K562 (cell line): Measurements from ENCODE around the gene PROKR1. TPM values are rescaled to one million over a fixed set of nuclear protein-coding genes. Genes with fewer than 3 reads are reported as not detected.

Experiments used
- ATF7 ChIP-seq: fragments of 450-650 bp; IDR thresholded peaks from 2 replicates; pipeline ENCODE4 v1.7.1; 2014; ENCODE audit warnings: mild to moderate bottlenecking, moderate library complexity
- CEBPG ChIP-seq, 3 experiments: fragments of 200-800 bp in 1 of 3; sonication (Bioruptor generic) in 1 of 3; sonication (generic) in 1 of 3; formaldehyde crosslinking in 1 of 3; IDR thresholded peaks in 2 of 3; conservative IDR thresholded peaks in 1 of 3; 2 replicates each; pipeline versions ENCODE4 v1.6.1 to v1.8.0; 2016 to 2022; ENCODE audit warnings: missing compliant biosample characterization in 2 of 3, missing genetic modification characterization in 2 of 3, mild to moderate bottlenecking in 1 of 3, missing genetic modification reagents in 1 of 3
- CTBP1 ChIP-seq: fragments of 450-650 bp; IDR thresholded peaks from 2 replicates; pipeline ENCODE4 v1.6.1; 2016; ENCODE audit warnings: borderline replicate concordance
- GATAD2A ChIP-seq: fragments of 450-650 bp; IDR thresholded peaks from 2 replicates; pipeline ENCODE4 v1.6.1; 2017
- HSF4 ChIP-seq: fragments of 250-450 bp; sonication (Bioruptor Pico); IDR thresholded peaks from 2 replicates; pipeline ENCODE4 v2.1.2; 2022; ENCODE audit warnings: mild to moderate bottlenecking, moderate library complexity, borderline replicate concordance
- MEF2D ChIP-seq: conservative IDR thresholded peaks from 2 replicates; pipeline ENCODE4 v1.6.1; 2016; ENCODE audit warnings: low read depth, missing genetic modification characterization, missing compliant biosample characterization
- MTA3 ChIP-seq: fragments of 450-650 bp; formaldehyde crosslinking; IDR thresholded peaks from 2 replicates; pipeline ENCODE4 v1.6.1; 2017; ENCODE audit warnings: mild to moderate bottlenecking, borderline replicate concordance
- NCOA1 ChIP-seq: fragments of 450-650 bp; IDR thresholded peaks from 2 replicates; pipeline ENCODE4 v1.6.1; 2016; ENCODE audit warnings: low read depth
- NFE2 ChIP-seq: IDR thresholded peaks from 2 replicates; pipeline ENCODE4 v1.6.1; 2014; ENCODE audit warnings: antibody characterized with exemption, low read depth
- U2AF1 ChIP-seq: fragments of 200-400 bp; formaldehyde crosslinking; optimal IDR thresholded peaks from 2 replicates; pipeline ENCODE3; 2017; ENCODE audit warnings: mild to moderate bottlenecking, low read depth, low read length, moderate library complexity
- ZBTB7A ChIP-seq: IDR thresholded peaks from 2 replicates; pipeline ENCODE4 v1.6.1; 2011; ENCODE audit warnings: low read depth, mild to moderate bottlenecking, low read length, moderate library complexity, borderline replicate concordance; ENCODE audit not compliant: control insufficient read depth
- ZNF239 ChIP-seq: fragments of 250-450 bp; sonication (Bioruptor Pico); IDR thresholded peaks from 2 replicates; pipeline ENCODE4 v1.4.0; 2020; ENCODE audit warnings: mild to moderate bottlenecking
- ZNF589 ChIP-seq: fragments of 200-800 bp; sonication (Bioruptor generic); IDR thresholded peaks from 2 replicates; pipeline ENCODE4 v1.6.1; 2016; ENCODE audit warnings: low read depth, missing genetic modification characterization, missing compliant biosample characterization
- polyA plus RNA-seq, 8 experiments: library from polyadenylated mRNA; depleted of rRNA in 4 of 8; stranded (reverse) in 5 of 8; unstranded in 3 of 8; fragments of >200 nt; fragmentation: Nextera tagmentation in 2 of 8; fragmentation: Illumina TruSeq in 1 of 8; extraction: Ambion mirVana in 2 of 8; extraction: Trizol in 1 of 8; gene quantifications; 2 replicates each; pipeline versions ENCODE4 v1.2.1 to v1.2.3, GENCODE V29; 2011 to 2014; ENCODE audit warnings: inconsistent platforms in 1 of 8, missing spikeins in 1 of 8
- total RNA-seq, 7 experiments: library from RNA; depleted of rRNA in 6 of 7; stranded (reverse); fragments of >200 nt in 6 of 7; fragmentation: Illumina TruSeq in 2 of 7; extraction: Trizol in 2 of 7; gene quantifications; 2 replicates each; pipeline versions ENCODE4 v1.2.1 to v1.2.3, GENCODE V29; 2011 to 2021; ENCODE audit warnings: low replicate concordance in 1 of 7
- TF ChIP-seq, protein P1 (sequence below), 2 experiments: fragments of 450-650 bp; IDR thresholded peaks; 2 replicates each; pipeline ENCODE4 v1.6.1; 2018; ENCODE audit warnings: mild to moderate bottlenecking in 2 of 2, low read depth in 1 of 2; ENCODE audit not compliant: partially characterized antibody in 2 of 2
- TF ChIP-seq, protein P2 (sequence below): sonication (generic); formaldehyde crosslinking; IDR thresholded peaks from 2 replicates; pipeline ENCODE4 v1.8.1; 2023; ENCODE audit warnings: missing genetic modification reagents, mild to moderate bottlenecking, borderline replicate concordance

Gene PROKR1
- total and polyA plus RNA-seq, 9 of the 15 experiments (the other 6 are each of a cell fraction or from before 2014, with no cell fraction given), result 0.01 to 0.18 (median 0.09) TPM; not detected in 1

DNA sequence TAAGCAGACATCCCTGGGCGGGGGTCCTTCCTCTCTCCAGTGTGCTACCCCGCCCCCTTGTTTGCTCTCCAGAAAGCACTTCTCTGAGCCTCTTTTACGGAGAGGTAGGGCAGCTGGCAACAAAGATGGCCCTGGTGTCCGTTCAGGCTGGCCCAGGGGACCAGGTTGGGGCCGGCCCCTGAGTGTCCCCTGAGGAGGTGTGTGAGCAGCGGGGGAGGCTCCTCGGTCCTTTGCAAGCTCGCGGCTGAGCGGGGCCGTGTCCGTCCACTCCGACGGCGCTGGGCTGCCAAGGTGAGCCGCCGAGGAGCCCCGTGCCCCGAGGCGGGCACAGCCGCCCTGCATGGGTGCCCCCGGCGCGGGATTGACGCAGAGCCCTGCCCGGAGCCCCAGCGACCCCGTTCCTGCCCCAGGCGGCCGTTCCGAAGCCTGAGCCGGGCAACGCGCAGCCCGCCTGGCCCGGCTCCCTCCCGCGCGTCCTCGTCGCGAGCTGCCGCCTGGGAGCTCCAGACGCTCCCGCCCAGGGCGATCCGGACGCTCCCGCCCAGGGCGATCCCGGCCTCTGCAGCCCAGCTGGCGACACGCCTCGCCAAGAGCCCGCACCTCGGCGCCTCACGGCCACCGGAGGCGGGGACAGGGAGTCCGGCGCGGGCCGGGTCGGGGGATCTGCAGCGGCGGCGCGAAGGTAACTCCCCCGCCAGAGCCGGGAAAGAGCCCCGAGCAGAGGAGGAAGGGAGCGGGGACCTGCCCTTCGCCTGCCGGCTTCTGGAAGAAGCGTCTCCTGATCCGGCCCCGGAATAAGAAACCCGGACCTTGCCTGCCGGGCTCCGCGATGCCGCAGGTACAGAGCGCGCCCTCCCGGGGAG, at the start of gene PROKR1 (continued):
- TF ChIP-seq ZNF589 (CRISPR knock-in tag) (no peak), NCOA1 (no peak), ZBTB7A (peak; percentile 25; the same call in 1 of the 2 replicates), CEBPG (CRISPR knock-in tag; IDR thresholded peaks at IDR 0.05) (no peak), CEBPG (tag; conservative IDR thresholded peaks at IDR 0.05 in 1 of 2, IDR thresholded peaks at IDR 0.05 in 1 of 2) (no peak), CTBP1 (peak; percentile 77), U2AF1 (peak; percentile 45), HSF4 (CRISPR knock-in tag) (no peak), MTA3 (0 out of 2 replicates have a peak, but pooled peaks have one; percentile 42), ATF7 (0 out of 2 replicates have a peak, but pooled peaks have one; percentile 17), NFE2 (no peak), MEF2D (tag) (no peak), ZNF239 (CRISPR knock-in tag) (no peak), GATAD2A (no peak)
- TF ChIP-seq, protein P1, sequence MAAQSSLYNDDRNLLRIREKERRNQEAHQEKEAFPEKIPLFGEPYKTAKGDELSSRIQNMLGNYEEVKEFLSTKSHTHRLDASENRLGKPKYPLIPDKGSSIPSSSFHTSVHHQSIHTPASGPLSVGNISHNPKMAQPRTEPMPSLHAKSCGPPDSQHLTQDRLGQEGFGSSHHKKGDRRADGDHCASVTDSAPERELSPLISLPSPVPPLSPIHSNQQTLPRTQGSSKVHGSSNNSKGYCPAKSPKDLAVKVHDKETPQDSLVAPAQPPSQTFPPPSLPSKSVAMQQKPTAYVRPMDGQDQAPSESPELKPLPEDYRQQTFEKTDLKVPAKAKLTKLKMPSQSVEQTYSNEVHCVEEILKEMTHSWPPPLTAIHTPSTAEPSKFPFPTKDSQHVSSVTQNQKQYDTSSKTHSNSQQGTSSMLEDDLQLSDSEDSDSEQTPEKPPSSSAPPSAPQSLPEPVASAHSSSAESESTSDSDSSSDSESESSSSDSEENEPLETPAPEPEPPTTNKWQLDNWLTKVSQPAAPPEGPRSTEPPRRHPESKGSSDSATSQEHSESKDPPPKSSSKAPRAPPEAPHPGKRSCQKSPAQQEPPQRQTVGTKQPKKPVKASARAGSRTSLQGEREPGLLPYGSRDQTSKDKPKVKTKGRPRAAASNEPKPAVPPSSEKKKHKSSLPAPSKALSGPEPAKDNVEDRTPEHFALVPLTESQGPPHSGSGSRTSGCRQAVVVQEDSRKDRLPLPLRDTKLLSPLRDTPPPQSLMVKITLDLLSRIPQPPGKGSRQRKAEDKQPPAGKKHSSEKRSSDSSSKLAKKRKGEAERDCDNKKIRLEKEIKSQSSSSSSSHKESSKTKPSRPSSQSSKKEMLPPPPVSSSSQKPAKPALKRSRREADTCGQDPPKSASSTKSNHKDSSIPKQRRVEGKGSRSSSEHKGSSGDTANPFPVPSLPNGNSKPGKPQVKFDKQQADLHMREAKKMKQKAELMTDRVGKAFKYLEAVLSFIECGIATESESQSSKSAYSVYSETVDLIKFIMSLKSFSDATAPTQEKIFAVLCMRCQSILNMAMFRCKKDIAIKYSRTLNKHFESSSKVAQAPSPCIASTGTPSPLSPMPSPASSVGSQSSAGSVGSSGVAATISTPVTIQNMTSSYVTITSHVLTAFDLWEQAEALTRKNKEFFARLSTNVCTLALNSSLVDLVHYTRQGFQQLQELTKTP (IDR thresholded peaks at IDR 0.05; ENCODE audit: low read depth in 1 of 2, partially characterized antibody in 2 of 2), result no peak
- TF ChIP-seq, protein P2, sequence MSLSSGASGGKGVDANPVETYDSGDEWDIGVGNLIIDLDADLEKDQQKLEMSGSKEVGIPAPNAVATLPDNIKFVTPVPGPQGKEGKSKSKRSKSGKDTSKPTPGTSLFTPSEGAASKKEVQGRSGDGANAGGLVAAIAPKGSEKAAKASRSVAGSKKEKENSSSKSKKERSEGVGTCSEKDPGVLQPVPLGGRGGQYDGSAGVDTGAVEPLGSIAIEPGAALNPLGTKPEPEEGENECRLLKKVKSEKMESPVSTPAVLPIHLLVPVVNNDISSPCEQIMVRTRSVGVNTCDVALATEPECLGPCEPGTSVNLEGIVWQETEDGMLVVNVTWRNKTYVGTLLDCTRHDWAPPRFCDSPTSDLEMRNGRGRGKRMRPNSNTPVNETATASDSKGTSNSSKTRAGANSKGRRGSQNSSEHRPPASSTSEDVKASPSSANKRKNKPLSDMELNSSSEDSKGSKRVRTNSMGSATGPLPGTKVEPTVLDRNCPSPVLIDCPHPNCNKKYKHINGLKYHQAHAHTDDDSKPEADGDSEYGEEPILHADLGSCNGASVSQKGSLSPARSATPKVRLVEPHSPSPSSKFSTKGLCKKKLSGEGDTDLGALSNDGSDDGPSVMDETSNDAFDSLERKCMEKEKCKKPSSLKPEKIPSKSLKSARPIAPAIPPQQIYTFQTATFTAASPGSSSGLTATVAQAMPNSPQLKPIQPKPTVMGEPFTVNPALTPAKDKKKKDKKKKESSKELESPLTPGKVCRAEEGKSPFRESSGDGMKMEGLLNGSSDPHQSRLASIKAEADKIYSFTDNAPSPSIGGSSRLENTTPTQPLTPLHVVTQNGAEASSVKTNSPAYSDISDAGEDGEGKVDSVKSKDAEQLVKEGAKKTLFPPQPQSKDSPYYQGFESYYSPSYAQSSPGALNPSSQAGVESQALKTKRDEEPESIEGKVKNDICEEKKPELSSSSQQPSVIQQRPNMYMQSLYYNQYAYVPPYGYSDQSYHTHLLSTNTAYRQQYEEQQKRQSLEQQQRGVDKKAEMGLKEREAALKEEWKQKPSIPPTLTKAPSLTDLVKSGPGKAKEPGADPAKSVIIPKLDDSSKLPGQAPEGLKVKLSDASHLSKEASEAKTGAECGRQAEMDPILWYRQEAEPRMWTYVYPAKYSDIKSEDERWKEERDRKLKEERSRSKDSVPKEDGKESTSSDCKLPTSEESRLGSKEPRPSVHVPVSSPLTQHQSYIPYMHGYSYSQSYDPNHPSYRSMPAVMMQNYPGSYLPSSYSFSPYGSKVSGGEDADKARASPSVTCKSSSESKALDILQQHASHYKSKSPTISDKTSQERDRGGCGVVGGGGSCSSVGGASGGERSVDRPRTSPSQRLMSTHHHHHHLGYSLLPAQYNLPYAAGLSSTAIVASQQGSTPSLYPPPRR, result no peak
